Right atrium auricular region (tissue), 2 donors: ENCODE measurements around the gene ZIC2. TPM values are rescaled to one million over a fixed set of nuclear protein-coding genes. Genes with fewer than 3 reads are reported as not detected.

ENCODE experiments used
- DNase-seq: peaks from one replicate; pipeline ENCODE4 v3.0.0-alpha.2; 2019; ENCODE audit warnings: low spot score
- H3K27ac ChIP-seq, 2 donors: fragments of 200-600 bp; sonication (generic); 1 replicate in 1 of 2; 2 replicates in 1 of 2; pipeline ENCODE4 v1.5.1; 2016 to 2019
- H3K27me3 ChIP-seq, 2 donors: fragments of 200-600 bp; sonication (generic); one replicate each; pipeline versions ENCODE4 v1.5.1 to v1.6.0; 2017 to 2019
- H3K36me3 ChIP-seq: fragments of 200-600 bp; sonication (generic); one replicate; pipeline ENCODE4 v1.5.1; 2016
- H3K4me1 ChIP-seq, 2 donors: fragments of 200-600 bp; sonication (generic); one replicate each; pipeline versions ENCODE4 v1.5.1 to v1.6.0; 2017 to 2019
- H3K4me3 ChIP-seq, 2 donors: fragments of 200-600 bp; sonication (generic); 1 replicate in 1 of 2; 2 replicates in 1 of 2; pipeline ENCODE4 v1.5.1; 2017 to 2019; ENCODE audit warnings: mild to moderate bottlenecking in 1 of 2, moderate library complexity in 1 of 2
- H3K9me3 ChIP-seq, 2 donors: fragments of 200-600 bp; sonication (generic); one replicate each; pipeline ENCODE4 v1.5.1; 2019
- total RNA-seq, 2 donors: library from RNA; depleted of rRNA; stranded (reverse); fragments of >200 nt; gene quantifications; one replicate each; pipeline ENCODE4 v1.1.0, GENCODE V29; 2016
- TF ChIP-seq, protein P1 (sequence below), 2 donors: fragments of 200-600 bp; sonication (generic); IDR thresholded peaks; one replicate each; pipeline ENCODE4 v1.5.1; 2019; ENCODE audit warnings: antibody characterized with exemption in 2 of 2

The ZIC2 gene
- total RNA-seq, 2 donors from 2014 or later: 0.08 TPM; not detected in 1

GRCh38 chr13:99977912-99978798 is 3.4 kb upstream of the ZIC2 start:
- Histone ChIP-seq H3K9me3 (peaks cover 0 to 5% of the 10 kb centered on the region in 2 donors), H3K27me3 (peaks cover 65 to 90% of the 10 kb centered on the region in 2 donors), H3K4me1 (peaks cover 0 to 39% of the 10 kb centered on the region in 2 donors), H3K4me3 (no peak overlapping the region), H3K27ac (no peak overlapping the region), H3K36me3 (no peaks in the 10 kb centered on the region)
- TF ChIP-seq, protein P1, sequence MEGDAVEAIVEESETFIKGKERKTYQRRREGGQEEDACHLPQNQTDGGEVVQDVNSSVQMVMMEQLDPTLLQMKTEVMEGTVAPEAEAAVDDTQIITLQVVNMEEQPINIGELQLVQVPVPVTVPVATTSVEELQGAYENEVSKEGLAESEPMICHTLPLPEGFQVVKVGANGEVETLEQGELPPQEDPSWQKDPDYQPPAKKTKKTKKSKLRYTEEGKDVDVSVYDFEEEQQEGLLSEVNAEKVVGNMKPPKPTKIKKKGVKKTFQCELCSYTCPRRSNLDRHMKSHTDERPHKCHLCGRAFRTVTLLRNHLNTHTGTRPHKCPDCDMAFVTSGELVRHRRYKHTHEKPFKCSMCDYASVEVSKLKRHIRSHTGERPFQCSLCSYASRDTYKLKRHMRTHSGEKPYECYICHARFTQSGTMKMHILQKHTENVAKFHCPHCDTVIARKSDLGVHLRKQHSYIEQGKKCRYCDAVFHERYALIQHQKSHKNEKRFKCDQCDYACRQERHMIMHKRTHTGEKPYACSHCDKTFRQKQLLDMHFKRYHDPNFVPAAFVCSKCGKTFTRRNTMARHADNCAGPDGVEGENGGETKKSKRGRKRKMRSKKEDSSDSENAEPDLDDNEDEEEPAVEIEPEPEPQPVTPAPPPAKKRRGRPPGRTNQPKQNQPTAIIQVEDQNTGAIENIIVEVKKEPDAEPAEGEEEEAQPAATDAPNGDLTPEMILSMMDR (IDR thresholded peaks at IDR 0.05): no peak
- DNase-seq: no peak

GRCh38 chr13:99978799-99979452 is 2.7 kb upstream of the ZIC2 start:
- peak; percentile 53 for DNase-seq
- H3K4me1 ChIP-seq: peaks cover 0 to 39% of the 10 kb centered on the region in 2 donors
- H3K27me3 ChIP-seq: peaks cover 65 to 90% of the 10 kb centered on the region in 2 donors
- H3K9me3 ChIP-seq: peaks cover 0 to under 1% of the 10 kb centered on the region in 2 donors
- H3K4me3 ChIP-seq: no peak overlapping the region
- TF ChIP-seq, protein P1 (IDR thresholded peaks at IDR 0.05): no peak
- no peak overlapping the region for H3K27ac ChIP-seq
- no peaks in the 10 kb centered on the region for H3K36me3 ChIP-seq

DNA sequence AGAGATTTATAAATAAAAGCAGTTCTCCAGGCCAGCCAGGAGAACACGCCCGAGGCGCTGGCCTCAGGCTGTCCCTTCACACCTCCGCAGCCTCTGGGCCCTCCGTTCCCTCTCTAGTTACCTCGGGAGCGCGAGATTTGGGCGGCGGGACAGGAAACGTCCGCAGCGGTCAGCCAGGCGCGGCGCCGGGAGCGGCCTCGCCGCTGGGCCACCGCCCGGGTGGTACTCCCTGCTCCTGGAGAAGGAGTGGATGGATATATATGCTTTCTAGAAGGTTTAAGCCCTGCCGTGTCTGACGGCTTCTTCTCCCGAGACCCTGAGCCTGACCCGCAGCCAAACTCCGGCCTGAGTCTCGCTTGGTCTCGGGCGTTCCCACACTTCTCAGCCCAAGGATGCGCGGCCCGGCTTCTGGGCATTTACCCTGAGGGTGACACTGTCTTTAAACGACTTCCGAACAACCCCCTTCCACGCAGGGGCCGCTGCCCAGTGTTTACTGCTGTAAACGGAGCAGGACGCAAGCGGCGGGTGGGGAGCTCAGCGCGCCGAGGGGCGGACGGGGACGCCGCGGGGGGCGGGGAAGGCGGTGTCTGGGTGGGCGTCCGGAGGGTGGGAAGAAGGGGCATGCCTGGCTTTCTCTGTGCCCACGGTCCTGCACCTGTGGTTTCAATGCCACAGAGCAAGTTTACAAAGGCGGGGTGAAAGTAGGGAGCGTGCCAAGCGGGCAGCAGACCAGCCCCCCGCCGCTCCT is 2.0 kb upstream of the ZIC2 start:
- H3K4me1 ChIP-seq: peaks cover 0 to 39% of the 10 kb centered on the region in 2 donors
- TF ChIP-seq, protein P1 (IDR thresholded peaks at IDR 0.05): no peak
- H3K27me3 ChIP-seq: peaks cover 65 to 90% of the 10 kb centered on the region in 2 donors
- H3K27ac ChIP-seq: no peak overlapping the region
- peak; percentile 54 for DNase-seq
- no peaks in the 10 kb centered on the region for H3K36me3 ChIP-seq
- H3K9me3 ChIP-seq: no peaks in the 10 kb centered on the region
- H3K4me3 ChIP-seq: peak overlapping the region; percentile 32 to 49

- TF ChIP-seq, protein P1 (IDR thresholded peaks at IDR 0.05): no peak
- H3K4me3 ChIP-seq: peak overlapping the region; percentile 32 to 49
- no peak overlapping the region for H3K27ac ChIP-seq
- peaks cover 0 to 39% of the 10 kb centered on the region in 2 donors for H3K4me1 ChIP-seq
- DNase-seq: peak; percentile 57
- peaks cover 62 to 89% of the 10 kb centered on the region in 2 donors for H3K27me3 ChIP-seq
- H3K36me3 ChIP-seq: no peaks in the 10 kb centered on the region
- H3K9me3 ChIP-seq: no peaks in the 10 kb centered on the region
Observed at GRCh38 chr13:99980201-99980823, 1.3 kb upstream of the ZIC2 start.
